Body of pancreas (tissue), 4 donors: ENCODE data around the gene OR10H4. TPM values are rescaled to one million over a fixed set of nuclear protein-coding genes. Genes with fewer than 3 reads are reported as not detected.

Source experiments
- ATAC-seq: fragments of 150-250 bp; one replicate; pipeline ENCODE4 v1.9.1; 2016
- DNase-seq, 4 donors: peaks; one replicate each; pipeline ENCODE4 v3.0.0-alpha.2; 2019
- H3K27ac ChIP-seq, 4 donors: fragments of 200-600 bp; sonication (generic); 1 replicate in 3 of 4; 2 replicates in 1 of 4; pipeline versions ENCODE4 v1.5.1 to v1.6.1; 2016 to 2019; ENCODE audit warnings: mild to moderate bottlenecking in 1 of 4, mixed read lengths in 1 of 4, moderate library complexity in 1 of 4
- H3K27me3 ChIP-seq, 2 donors: fragments of 200-600 bp; sonication (generic); one replicate each; pipeline ENCODE4 v1.6.0; 2016; ENCODE audit warnings: mild to moderate bottlenecking in 1 of 2
- H3K36me3 ChIP-seq, 2 donors: fragments of 200-600 bp; sonication (generic); replicated peaks in 1 of 2; 2 replicates each; pipeline ENCODE4 v1.5.1; 2016; ENCODE audit warnings: low read depth in 2 of 2; ENCODE audit not compliant: insufficient read depth in 1 of 2
- H3K4me1 ChIP-seq: fragments of 200-600 bp; sonication (generic); one replicate; pipeline ENCODE4 v1.6.0; 2016
- H3K4me3 ChIP-seq, 2 donors: fragments of 200-600 bp; sonication (generic); 1 replicate in 1 of 2; 2 replicates in 1 of 2; pipeline ENCODE4 v1.5.1; 2016 to 2019
- H3K9me3 ChIP-seq, 3 donors: fragments of 200-600 bp; sonication (generic); 1 replicate in 2 of 3; 2 replicates in 1 of 3; pipeline ENCODE4 v1.5.1; 2016
- CTCF ChIP-seq, 7 experiments: fragments of 450-650 bp in 4 of 7; fragments of 200-600 bp in 3 of 7; sonication (generic) in 3 of 7; IDR thresholded peaks; one replicate each; pipeline ENCODE4 v1.5.1; 2016 to 2019; ENCODE audit warnings: antibody characterized with exemption in 7 of 7
- POLR2A ChIP-seq, 3 donors: fragments of 450-650 bp; IDR thresholded peaks; one replicate each; pipeline ENCODE4 v1.6.1; 2016; ENCODE audit warnings: antibody characterized with exemption in 3 of 3, mild to moderate bottlenecking in 2 of 3
- WGBS, 2 donors: methylation state at CpG; one replicate each; pipeline ENCODE4 v1.1.5; 2017; 5-methylcytosine and 5-hydroxymethylcytosine counted together
- intact Hi-C: fragments of 100-400 bp; cut with DNase I; formaldehyde crosslinking; loops from one replicate; pipeline ENCODE4 v1.15.1; 2023
- total RNA-seq, 2 donors: library from RNA; depleted of rRNA; stranded (reverse); fragments of >200 nt; gene quantifications; one replicate each; pipeline ENCODE4 v1.1.0, GENCODE V29; 2016

OR10H4 gene
- total RNA-seq, 2 donors from 2014 or later: not detected

GRCh38 chr19:15991602-15992001 is 42.8 kb downstream of the OR10H4 start:
- no peak for ATAC-seq
- no peaks in the 10 kb centered on the region for H3K36me3 ChIP-seq
- H3K9me3 ChIP-seq: no peaks in the 10 kb centered on the region
- TF ChIP-seq POLR2A (IDR thresholded peaks at IDR 0.05) (no peak), CTCF (IDR thresholded peaks at IDR 0.05) (no peak)
- H3K27ac ChIP-seq: no peak overlapping the region
- no peaks in the 10 kb centered on the region for H3K27me3 ChIP-seq
- no peaks in the 10 kb centered on the region for H3K4me1 ChIP-seq
- H3K4me3 ChIP-seq: no peak overlapping the region
- DNase-seq: no peak
- intact Hi-C loops: no loop called here

- Histone ChIP-seq H3K9me3 (no peaks in the 10 kb centered on the region), H3K4me3 (no peak overlapping the region), H3K27ac (no peak overlapping the region), H3K36me3 (no peaks in the 10 kb centered on the region), H3K4me1 (no peaks in the 10 kb centered on the region), H3K27me3 (no peaks in the 10 kb centered on the region)
- ATAC-seq: no peak
- no peak for TF ChIP-seq CTCF (IDR thresholded peaks at IDR 0.05)
- DNase-seq: no peak
- intact Hi-C loops: no loop called here
- 65 to 77% methylated on average over 5 of the region's 5 CpGs for WGBS, 2 donors
Observed at GRCh38 chr19:15992014-15992413, 43.2 kb downstream of the OR10H4 start.

DNA sequence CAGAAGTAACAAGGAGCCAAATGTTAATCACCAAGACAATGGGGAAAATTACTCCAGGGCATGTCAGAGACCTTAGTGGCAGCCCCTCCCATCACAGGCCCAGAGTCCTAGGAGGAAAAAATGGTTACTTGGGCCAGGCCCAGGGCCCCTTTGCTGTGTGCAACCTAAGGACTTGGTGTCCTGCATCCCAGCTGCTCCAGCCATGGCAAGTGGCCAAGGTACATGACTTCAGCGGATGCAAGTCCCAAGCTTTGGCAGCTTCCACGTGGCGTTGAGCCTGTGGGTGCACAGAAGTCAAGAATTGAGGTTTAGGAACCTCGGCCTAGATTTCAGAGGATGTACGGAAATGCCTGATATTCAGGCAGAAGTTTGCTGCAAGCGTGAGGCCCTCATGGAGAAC is 46.7 kb downstream of the OR10H4 start:
- no peaks in the 10 kb centered on the region for H3K36me3 ChIP-seq
- peaks cover 17% of the 10 kb centered on the region for H3K4me1 ChIP-seq
- no peaks in the 10 kb centered on the region for H3K27me3 ChIP-seq
- no peaks in the 10 kb centered on the region for H3K9me3 ChIP-seq
- ATAC-seq (no peak), DNase-seq (peak in 2 of 4 donors; percentile 32 to 36)
- WGBS, 2 donors: 56 to 70% methylated on average over 6 of the region's 6 CpGs
- intact Hi-C loops: no loop called here
- no peak overlapping the region for H3K4me3 ChIP-seq
- no peak overlapping the region for H3K27ac ChIP-seq
- TF ChIP-seq CTCF (IDR thresholded peaks at IDR 0.05) (no peak), POLR2A (IDR thresholded peaks at IDR 0.05) (no peak)

DNA sequence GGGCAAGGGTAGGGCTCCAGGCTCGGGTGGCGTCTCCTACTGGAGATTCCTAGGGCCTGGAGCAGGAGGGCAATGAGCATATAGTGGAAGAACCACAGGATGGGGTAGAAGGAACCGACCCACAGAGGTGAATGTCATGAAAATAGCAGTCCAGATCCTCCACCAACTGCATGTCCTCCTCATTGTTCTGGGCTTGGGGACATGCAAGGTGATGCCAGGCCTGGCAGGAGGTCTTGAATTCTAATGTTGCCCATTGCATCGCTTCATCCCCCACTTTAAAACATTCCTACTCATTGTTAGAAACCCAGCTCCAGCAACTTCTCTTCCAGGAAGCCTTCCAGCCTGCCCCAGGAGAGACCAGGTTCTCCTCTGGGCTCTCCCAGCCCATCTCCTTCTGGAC is 49.4 kb downstream of the OR10H4 start:
- TF ChIP-seq POLR2A (IDR thresholded peaks at IDR 0.05) (no peak), CTCF (IDR thresholded peaks at IDR 0.05) (no peak)
- H3K27ac ChIP-seq: no peak overlapping the region
- no peak overlapping the region for H3K4me3 ChIP-seq
- 67 to 68% methylated on average over 4 of the region's 4 CpGs for WGBS, 2 donors
- intact Hi-C loops: no loop called here
- ATAC-seq: no peak
- H3K27me3 ChIP-seq: no peaks in the 10 kb centered on the region
- H3K9me3 ChIP-seq: no peaks in the 10 kb centered on the region
- no peak for DNase-seq
- no peaks in the 10 kb centered on the region for H3K36me3 ChIP-seq
- peaks cover 40% of the 10 kb centered on the region for H3K4me1 ChIP-seq

Other genes starting within 250 kb of the OR10H4 start
- gene OR10H2, start 221.0 kb upstream of the OR10H4 start, total RNA-seq: not detected
- gene OR10H3, start 211.0 kb upstream of the OR10H4 start, total RNA-seq: not detected
- not detected for gene OR10H5, start 161.3 kb upstream of the OR10H4 start, total RNA-seq
- not detected for gene OR10H1, start 133.3 kb upstream of the OR10H4 start, total RNA-seq
- gene CYP4F2, start 50.9 kb upstream of the OR10H4 start, total RNA-seq: not detected
- gene CYP4F11, start 14.5 kb upstream of the OR10H4 start, total RNA-seq: 1 to 10 TPM in 1 of 2 donors, not detected in 1; 3.9 TPM
- 100 to 1,000 TPM; 162 to 171 TPM for gene TPM4, start 127.5 kb downstream of the OR10H4 start, total RNA-seq
- gene RAB8A, start 162.9 kb downstream of the OR10H4 start, total RNA-seq: 10 to 100 TPM; 15.5 to 32.2 TPM
- gene HSH2D, start 194.7 kb downstream of the OR10H4 start, total RNA-seq: 1 to 10 TPM; 3.6 to 9.6 TPM
- gene CIB3, start 224.5 kb downstream of the OR10H4 start, total RNA-seq: not detected
- 10 to 100 TPM; 29.6 to 44.5 TPM for gene FAM32A, start 236.4 kb downstream of the OR10H4 start, total RNA-seq
- gene AP1M1, start 248.9 kb downstream of the OR10H4 start, total RNA-seq: 10 to 100 TPM; 22.3 to 23.1 TPM